Fibroblast of pulmonary artery (primary cell): ENCODE measurements around the gene PEX13.

Source experiments
- DNase-seq: peaks from one replicate; pipeline ENCODE4 v3.0.0-alpha.2; 2010; ENCODE audit warnings: low read depth
- H3K4me3 ChIP-seq: replicated peaks from 2 replicates; pipeline ENCODE4 v1.5.1; 2011; ENCODE audit warnings: low read depth, mild to moderate bottlenecking, control low read depth, low read length, moderate library complexity
- TF ChIP-seq, protein P1 (sequence below): IDR thresholded peaks from 2 replicates; pipeline ENCODE4 v1.5.1; 2011; ENCODE audit warnings: mild to moderate bottlenecking, control low read depth, low read length, inconsistent platforms; ENCODE audit errors: missing control alignments

PEX13 gene

DNA sequence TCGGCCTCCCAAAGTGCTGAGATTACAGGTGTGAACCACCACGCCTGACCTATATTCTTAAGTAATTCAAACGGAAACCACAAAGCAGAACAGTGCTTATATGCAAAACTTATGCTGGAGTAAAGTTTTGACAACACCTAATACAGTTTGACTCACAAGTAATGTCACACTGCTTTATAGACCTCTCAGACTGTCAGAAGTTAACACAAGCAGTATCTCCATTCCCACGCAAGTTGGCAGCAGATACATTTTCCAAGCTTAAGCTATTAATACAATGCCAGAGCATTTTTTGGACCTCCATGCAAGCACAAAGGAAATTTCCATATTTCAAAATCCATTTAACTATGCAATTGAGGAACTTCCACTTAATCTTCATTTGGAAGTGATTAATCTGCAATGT, 27.1 kb downstream of the PEX13 start:
- DNase-seq = peak; percentile 38

DNA sequence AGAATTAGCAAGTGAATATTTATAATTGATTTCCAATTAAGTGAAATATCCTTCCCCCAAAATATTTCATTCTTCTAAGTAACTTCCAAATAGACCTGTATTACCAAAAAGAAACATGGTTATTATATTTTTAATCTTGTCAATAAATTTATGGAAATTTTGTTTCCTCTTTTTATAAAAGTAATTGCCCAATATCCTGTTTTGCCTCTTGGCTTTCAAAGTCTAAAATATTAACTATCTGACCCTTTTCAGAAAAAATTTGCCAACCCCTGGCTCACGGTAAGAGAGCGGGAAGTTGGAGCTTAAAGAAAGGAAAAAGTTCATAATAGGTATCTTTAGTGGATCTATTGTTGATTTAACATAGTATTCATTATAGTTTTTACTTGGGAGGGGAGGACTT, 27.7 kb downstream of the PEX13 start:
- DNase-seq = no peak
- no peak overlapping the region for H3K4me3 ChIP-seq
- TF ChIP-seq, protein P1, sequence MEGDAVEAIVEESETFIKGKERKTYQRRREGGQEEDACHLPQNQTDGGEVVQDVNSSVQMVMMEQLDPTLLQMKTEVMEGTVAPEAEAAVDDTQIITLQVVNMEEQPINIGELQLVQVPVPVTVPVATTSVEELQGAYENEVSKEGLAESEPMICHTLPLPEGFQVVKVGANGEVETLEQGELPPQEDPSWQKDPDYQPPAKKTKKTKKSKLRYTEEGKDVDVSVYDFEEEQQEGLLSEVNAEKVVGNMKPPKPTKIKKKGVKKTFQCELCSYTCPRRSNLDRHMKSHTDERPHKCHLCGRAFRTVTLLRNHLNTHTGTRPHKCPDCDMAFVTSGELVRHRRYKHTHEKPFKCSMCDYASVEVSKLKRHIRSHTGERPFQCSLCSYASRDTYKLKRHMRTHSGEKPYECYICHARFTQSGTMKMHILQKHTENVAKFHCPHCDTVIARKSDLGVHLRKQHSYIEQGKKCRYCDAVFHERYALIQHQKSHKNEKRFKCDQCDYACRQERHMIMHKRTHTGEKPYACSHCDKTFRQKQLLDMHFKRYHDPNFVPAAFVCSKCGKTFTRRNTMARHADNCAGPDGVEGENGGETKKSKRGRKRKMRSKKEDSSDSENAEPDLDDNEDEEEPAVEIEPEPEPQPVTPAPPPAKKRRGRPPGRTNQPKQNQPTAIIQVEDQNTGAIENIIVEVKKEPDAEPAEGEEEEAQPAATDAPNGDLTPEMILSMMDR = no peak

More for the DNA sequence above, 27.1 kb downstream of the PEX13 start:
- TF ChIP-seq, protein P1 = no peak
- H3K4me3 ChIP-seq = no peak overlapping the region

DNA sequence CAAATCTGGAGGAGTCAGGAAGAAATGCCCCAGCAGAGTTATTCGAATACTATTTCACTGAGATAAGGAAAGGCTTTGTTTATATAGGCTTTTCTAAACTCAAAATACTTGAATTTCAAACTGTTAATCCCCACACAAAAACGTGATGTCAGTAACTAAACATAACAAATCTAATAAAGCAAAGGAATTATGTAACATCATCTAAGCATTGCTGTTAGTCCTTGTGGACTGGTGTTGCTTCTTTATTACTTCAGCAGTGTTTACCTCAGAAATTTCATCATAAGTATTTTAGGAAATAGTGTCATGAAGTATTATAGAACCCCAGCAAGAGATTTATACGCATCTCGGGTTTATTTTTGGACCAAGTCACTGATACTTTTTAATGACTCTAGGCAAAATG, 28.5 kb downstream of the PEX13 start:
- TF ChIP-seq, protein P1 = no peak
- no peak overlapping the region for H3K4me3 ChIP-seq
- DNase-seq = peak; percentile 29

DNA sequence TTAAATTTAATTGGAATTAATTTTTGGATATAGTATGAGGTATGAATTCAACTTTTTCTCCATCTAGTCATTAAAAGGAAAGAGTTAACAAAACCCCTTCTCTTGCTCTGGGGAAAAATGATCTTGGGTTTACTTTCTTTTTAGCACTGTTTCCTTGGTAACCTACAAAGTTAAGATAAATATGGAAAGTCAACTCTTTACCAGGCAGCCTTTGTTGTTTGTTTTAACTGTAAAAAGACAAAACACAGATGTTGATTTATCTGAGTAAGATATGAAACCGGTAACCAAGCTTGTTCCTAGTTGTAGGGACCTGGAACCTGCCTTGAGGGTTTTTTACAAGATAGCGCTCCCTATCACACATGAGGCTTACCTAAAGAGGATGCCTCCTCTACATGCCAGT, 38.0 kb downstream of the PEX13 start:
- H3K4me3 ChIP-seq = no peak overlapping the region
- peak; percentile 35 for DNase-seq
- TF ChIP-seq, protein P1 = no peak

DNA sequence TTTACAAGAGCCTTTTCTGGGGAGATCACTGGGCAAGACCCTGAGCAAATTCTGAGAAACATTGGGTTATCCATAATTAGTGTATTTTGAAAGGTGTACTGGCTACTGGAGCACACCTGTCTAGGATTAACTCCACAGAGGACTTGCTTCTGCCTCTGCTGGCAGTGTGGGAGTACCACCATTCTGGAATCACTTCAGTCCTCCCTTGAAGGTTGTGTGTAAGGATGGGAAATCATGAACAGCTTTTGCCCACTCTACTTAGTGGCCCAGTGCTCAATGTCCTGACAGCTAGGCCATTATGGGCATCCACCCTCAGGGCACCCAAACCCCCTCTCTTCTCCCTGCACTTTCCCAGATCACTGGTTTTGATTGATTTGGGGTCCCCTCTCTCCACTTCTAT, 40.0 kb downstream of the PEX13 start:
- no peak overlapping the region for H3K4me3 ChIP-seq
- TF ChIP-seq, protein P1 = no peak
- DNase-seq = no peak

DNA sequence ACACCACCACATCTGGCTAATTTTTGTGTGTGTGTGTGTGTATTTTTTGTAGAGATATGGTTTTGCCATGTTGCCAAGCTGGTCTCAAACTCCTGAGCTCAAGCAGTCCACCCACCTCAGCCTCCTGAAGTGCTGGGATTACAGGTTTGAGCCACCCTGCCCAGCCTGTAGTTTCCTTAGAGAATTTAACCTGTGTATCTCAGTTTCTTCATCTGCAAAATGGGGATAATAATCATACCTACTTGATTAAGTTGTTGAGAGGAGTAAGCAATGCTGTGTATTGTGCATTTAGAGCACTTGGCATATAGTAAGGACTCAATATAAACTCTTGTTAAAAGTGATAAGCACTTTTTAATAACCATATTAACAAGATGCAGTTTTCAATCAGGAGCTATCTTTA, 41.9 kb downstream of the PEX13 start:
- TF ChIP-seq, protein P1 = no peak
- no peak for DNase-seq
- no peak overlapping the region for H3K4me3 ChIP-seq
